Activated CD8-positive, alpha-beta memory T cell treated with anti-CD3 and anti-CD28 coated beads, Interleukin-2, amount 50 U/mL, for 48 hours (primary cell): ENCODE results near the gene GNL2.
"Not testable (repeated sequence)": the region's sequence is repeated elsewhere in the genome, so short reads cannot be mapped to it uniquely, and the experiment has no call there.

ENCODE experiments used
- DNase-seq: peaks from one replicate; pipeline ENCODE4 v3.0.0-alpha.2; 2020

GNL2 gene

GRCh38 chr1:37606481-37607263, 10.9 kb upstream of the GNL2 start:
- no peak for DNase-seq

- DNase-seq: no peak
Observed at GRCh38 chr1:37605806-37606474, 10.2 kb upstream of the GNL2 start.

GRCh38 chr1:37605061-37605650, 9.4 kb upstream of the GNL2 start:
- DNase-seq: no peak

- no peak for DNase-seq
Observed at GRCh38 chr1:37602750-37603694, 7.3 kb upstream of the GNL2 start.

GRCh38 chr1:37601441-37601840, 5.7 kb upstream of the GNL2 start:
- DNase-seq: no peak

GRCh38 chr1:37599940-37600339, 4.2 kb upstream of the GNL2 start:
- no peak for DNase-seq

- DNase-seq: no peak
Observed at GRCh38 chr1:37596182-37596667, 488 bp upstream of the GNL2 start.

GRCh38 chr1:37593726-37594125, 2.0 kb downstream of the GNL2 start:
- no peak for DNase-seq

GRCh38 chr1:37588939-37589338, 6.8 kb downstream of the GNL2 start:
- no peak for DNase-seq

GRCh38 chr1:37584544-37584943, 11.2 kb downstream of the GNL2 start:
- not testable (repeated sequence) for DNase-seq

- DNase-seq: no peak
Observed at GRCh38 chr1:37575692-37576091, 20.0 kb downstream of the GNL2 start.

- no peak for DNase-seq
Observed at GRCh38 chr1:37574834-37575480, 20.8 kb downstream of the GNL2 start.

GRCh38 chr1:37570528-37571334, 25.0 kb downstream of the GNL2 start:
- no peak for DNase-seq

GRCh38 chr1:37567023-37567422, 28.7 kb downstream of the GNL2 start:
- DNase-seq: no peak

GRCh38 chr1:37564892-37565291, 30.8 kb downstream of the GNL2 start:
- DNase-seq: no peak

- no peak for DNase-seq
Observed at GRCh38 chr1:37562984-37563383, 32.8 kb downstream of the GNL2 start.

GRCh38 chr1:37561133-37562132, 34.3 kb downstream of the GNL2 start:
- peak; percentile 68 for DNase-seq

GRCh38 chr1:37560401-37561132, 35.2 kb downstream of the GNL2 start:
- DNase-seq: no peak

- DNase-seq: not testable (repeated sequence)
Observed at GRCh38 chr1:37559957-37560379, 35.8 kb downstream of the GNL2 start.
